Testis (tissue), 5 donors: ENCODE measurements around the gene RASSF1. TPM values are rescaled to one million over a fixed set of nuclear protein-coding genes. Genes with fewer than 3 reads are reported as not detected.

Experiments
- DNase-seq: peaks from one replicate; pipeline ENCODE4 v3.0.0-alpha.2; 2019
- H3K27ac ChIP-seq, 2 donors: fragments of 200-600 bp; sonication (generic); one replicate each; pipeline ENCODE4 v1.5.1; 2019
- H3K27me3 ChIP-seq: fragments of 200-600 bp; sonication (generic); one replicate; pipeline ENCODE4 v1.5.1; 2019
- H3K36me3 ChIP-seq: fragments of 200-600 bp; sonication (generic); one replicate; pipeline ENCODE4 v1.5.1; 2017; ENCODE audit warnings: low read depth; ENCODE audit errors: missing control alignments
- H3K4me1 ChIP-seq: fragments of 200-600 bp; sonication (generic); one replicate; pipeline ENCODE4 v1.5.1; 2019
- H3K4me3 ChIP-seq, 2 donors: fragments of 200-600 bp; sonication (generic); one replicate each; pipeline ENCODE4 v1.5.1; 2017 to 2019
- H3K9me3 ChIP-seq: fragments of 200-600 bp; sonication (generic); one replicate; pipeline ENCODE4 v1.5.1; 2017
- CTCF ChIP-seq, 3 experiments: fragments of 450-650 bp in 2 of 3; fragments of 200-600 bp in 1 of 3; sonication (generic) in 1 of 3; IDR thresholded peaks; one replicate each; pipeline ENCODE4 v1.5.1; 2016 to 2019; ENCODE audit warnings: antibody characterized with exemption in 3 of 3, mild to moderate bottlenecking in 2 of 3, moderate library complexity in 1 of 3
- POLR2A ChIP-seq: fragments of 450-650 bp; IDR thresholded peaks from one replicate; pipeline ENCODE4 v1.6.1; 2017; ENCODE audit warnings: antibody characterized with exemption, mild to moderate bottlenecking, moderate library complexity
- WGBS, 2 donors: methylation state at CpG; one replicate each; pipeline ENCODE4 v1.1.5; 2018; 5-methylcytosine and 5-hydroxymethylcytosine counted together
- intact Hi-C: fragments of 100-400 bp; cut with DNase I; formaldehyde crosslinking; loops from one replicate; pipeline ENCODE4 v1.15.1; 2023; ENCODE audit warnings: low total_unique reads
- long read RNA-seq, 2 donors: transcript quantifications; one replicate each; lab custom pipeline, GENCODE V29; 2026
- polyA plus RNA-seq: library from polyadenylated mRNA; stranded (reverse); fragments of 350-450 nt; fragmentation: Illumina TruSeq; extraction: RNeasy Lipid Tissue Mini Kit (QIAGEN cat#74804); gene quantifications from one replicate; pipeline ENCODE4 v1.2.3, GENCODE V29; 2014; ENCODE audit warnings: low read depth, low replicate concordance; ENCODE audit not compliant: insufficient read depth
- total RNA-seq, 2 donors: library from RNA; depleted of rRNA; stranded (reverse); fragments of >200 nt; gene quantifications; one replicate each; pipeline ENCODE4 v1.2.3, GENCODE V29; 2016

RASSF1 gene
- total RNA-seq = 10 to 100 TPM; 50.0 to 52.2 TPM
- 60.1 TPM for polyA plus RNA-seq
- long read RNA-seq, donor 1, transcript RASSF1-201 (5 exons, 1,757 nt) = major isoform, 13 of 31 reads
- long read RNA-seq, donor 1, partial matches to known transcripts = 16 of 31 reads
- long read RNA-seq, donor 1, other reads (novel, unspliced or antisense) = 0 of 31 reads
- long read RNA-seq, donor 2, transcript RASSF1-201 (5 exons, 1,757 nt) = major isoform, 6 of 7 reads
- long read RNA-seq, donor 2, partial matches to known transcripts = 0 of 7 reads
- long read RNA-seq, donor 2, other reads (novel, unspliced or antisense) = 0 of 7 reads

- Histone ChIP-seq H3K27me3 (no peaks in the 10 kb centered on the region), H3K27ac (peak within 1 kb of the TSS; percentile 22 to 78), H3K36me3 (no peaks in the 10 kb centered on the region), H3K4me1 (peaks cover 31% of the 10 kb centered on the region), H3K4me3 (peak within 1 kb of the TSS; percentile 47 to 53), H3K9me3 (no peaks in the 10 kb centered on the region)
- TF ChIP-seq POLR2A (no peak), CTCF (IDR thresholded peaks at IDR 0.05) (no peak)
- WGBS, 2 donors = 0 to 20% methylated on average over 5 to 66 of the region's 85 CpGs
- peak; percentile 63 for DNase-seq
- intact Hi-C loops = no loop called here
Measured at GRCh38 chr3:50340448-50341329, at the start of gene RASSF1. Gene RASSF1, minus strand, starts transcription at chr3:50340836. Its CDS starts 31 bp downstream, at chr3:50340805.

GRCh38 chr3:50389414-50389767 is 48.8 kb upstream of the RASSF1 start:
- no peaks in the 10 kb centered on the region for H3K36me3 ChIP-seq
- WGBS, 2 donors = 93 to 95% methylated on average over 6 of the region's 6 CpGs
- DNase-seq = no peak
- no peak overlapping the region for H3K27ac ChIP-seq
- no peaks in the 10 kb centered on the region for H3K27me3 ChIP-seq
- H3K4me1 ChIP-seq = peaks cover 6% of the 10 kb centered on the region
- H3K9me3 ChIP-seq = no peaks in the 10 kb centered on the region
- H3K4me3 ChIP-seq = no peak overlapping the region
- intact Hi-C loops = no loop called here
- TF ChIP-seq POLR2A (no peak), CTCF (IDR thresholded peaks at IDR 0.05) (no peak)

GRCh38 chr3:50388720-50389413 is 48.2 kb upstream of the RASSF1 start:
- H3K36me3 ChIP-seq = no peaks in the 10 kb centered on the region
- TF ChIP-seq CTCF (IDR thresholded peaks at IDR 0.05) (peak in 1 of 3 experiments; percentile 0), POLR2A (no peak)
- H3K27ac ChIP-seq = no peak overlapping the region
- WGBS, 2 donors = 84 to 91% methylated on average over 19 to 22 of the region's 22 CpGs
- H3K4me1 ChIP-seq = peaks cover 6% of the 10 kb centered on the region
- H3K27me3 ChIP-seq = no peaks in the 10 kb centered on the region
- DNase-seq = no peak
- intact Hi-C loops = no loop called here
- H3K4me3 ChIP-seq = no peak overlapping the region
- H3K9me3 ChIP-seq = no peaks in the 10 kb centered on the region

- no peak for DNase-seq
- Histone ChIP-seq H3K9me3 (no peaks in the 10 kb centered on the region), H3K4me1 (peaks cover 6% of the 10 kb centered on the region), H3K27ac (no peak overlapping the region), H3K4me3 (no peak overlapping the region), H3K36me3 (no peaks in the 10 kb centered on the region), H3K27me3 (no peaks in the 10 kb centered on the region)
- 79 to 82% methylated on average over 20 to 24 of the region's 25 CpGs for WGBS, 2 donors
- peak in 1 of 3 experiments; percentile 25 for TF ChIP-seq CTCF (IDR thresholded peaks at IDR 0.05)
- no peak for TF ChIP-seq POLR2A
- intact Hi-C loops = no loop called here
Measured at GRCh38 chr3:50388016-50388719, 47.5 kb upstream of the RASSF1 start.
